Vagina (tissue), 2 donors: ENCODE results near the gene TARS2.

Experiments
- CTCF ChIP-seq, 3 experiments: fragments of 450-650 bp in 2 of 3; fragments of 200-600 bp in 1 of 3; sonication (generic) in 1 of 3; IDR thresholded peaks; one replicate each; pipeline ENCODE4 v1.5.1; 2017 to 2019; ENCODE audit warnings: antibody characterized with exemption in 3 of 3, mild to moderate bottlenecking in 2 of 3, moderate library complexity in 2 of 3
- POLR2A ChIP-seq, 2 donors: fragments of 450-650 bp; IDR thresholded peaks; one replicate each; pipeline ENCODE4 v1.6.1; 2017; ENCODE audit warnings: antibody characterized with exemption in 2 of 2, mild to moderate bottlenecking in 2 of 2, moderate library complexity in 2 of 2

DNA sequence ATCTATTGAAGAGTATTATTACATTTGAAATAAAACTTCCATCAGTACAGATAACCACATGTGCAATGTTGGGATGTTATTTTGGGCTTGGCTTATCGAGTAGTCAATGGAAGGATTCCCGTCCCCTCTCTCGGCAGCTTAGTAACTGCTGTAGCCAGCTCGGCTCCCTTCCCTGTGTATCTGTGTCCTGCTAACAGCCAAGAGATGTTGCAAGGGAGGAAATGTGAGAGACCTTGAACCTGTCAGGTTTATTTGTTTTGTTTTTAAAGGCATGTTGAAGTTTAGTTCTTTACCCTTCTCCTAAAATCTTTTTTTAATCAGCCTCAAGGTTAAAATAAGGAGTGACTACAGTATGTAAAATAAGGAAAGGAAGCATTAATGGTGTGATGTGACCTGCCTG lies 13.6 kb upstream of the TARS2 start:
- TF ChIP-seq CTCF (IDR thresholded peaks at IDR 0.05) (no peak), POLR2A (IDR thresholded peaks at IDR 0.05) (no peak)
